Lower leg skin (tissue), 4 donors: ENCODE measurements around the gene C10orf67. TPM values are rescaled to one million over a fixed set of nuclear protein-coding genes. Genes with fewer than 3 reads are reported as not detected.
"Not testable (repeated sequence)": the region's sequence is repeated elsewhere in the genome, so short reads cannot be mapped to it uniquely, and the experiment has no call there.

Experiments used
- DNase-seq, 2 donors: peaks; one replicate each; pipeline ENCODE4 v3.0.0-alpha.2; 2019; ENCODE audit warnings: low spot score in 2 of 2
- H3K4me3 ChIP-seq: fragments of 200-600 bp; sonication (generic); 2 replicates; pipeline ENCODE4 v1.5.1; 2017; ENCODE audit warnings: mild to moderate bottlenecking, low read depth; ENCODE audit not compliant: poor library complexity, severe bottlenecking
- CTCF ChIP-seq, 3 donors: fragments of 450-650 bp; IDR thresholded peaks; one replicate each; pipeline ENCODE4 v1.5.1; 2016; ENCODE audit warnings: antibody characterized with exemption in 3 of 3, mild to moderate bottlenecking in 3 of 3, moderate library complexity in 2 of 3
- POLR2A ChIP-seq, 2 donors: fragments of 450-650 bp; IDR thresholded peaks; one replicate each; pipeline ENCODE4 v1.6.1; 2016 to 2017; ENCODE audit warnings: antibody characterized with exemption in 2 of 2, mild to moderate bottlenecking in 1 of 2, moderate library complexity in 1 of 2
- WGBS, 2 donors: methylation state at CpG; one replicate each; pipeline ENCODE4 v1.1.5; 2018; 5-methylcytosine and 5-hydroxymethylcytosine counted together
- intact Hi-C: fragments of 100-400 bp; cut with DNase I; formaldehyde crosslinking; loops from one replicate; pipeline ENCODE4 v1.15.0; 2023; ENCODE audit warnings: low total_unique reads
- total RNA-seq, 4 donors: library from RNA; depleted of rRNA; stranded (reverse); fragments of >200 nt; gene quantifications; one replicate each; pipeline ENCODE4 v1.1.0, GENCODE V29; 2016

Gene C10orf67
- total RNA-seq, 4 donors from 2014 or later, result 0.30 to 1.3 (median 0.65) TPM

GRCh38 chr10:23281044-23281433, 63.6 kb downstream of the C10orf67 start:
- intact Hi-C loops, result no loop called here
- WGBS, 2 donors, result 26 to 35% methylated on average over 6 of the region's 6 CpGs
- TF ChIP-seq POLR2A (IDR thresholded peaks at IDR 0.05) (no peak), CTCF (IDR thresholded peaks at IDR 0.05) (no peak)
- no peak overlapping the region for H3K4me3 ChIP-seq
- DNase-seq, result no peak

- DNase-seq, result no peak
- no peak for TF ChIP-seq POLR2A (IDR thresholded peaks at IDR 0.05)
- H3K4me3 ChIP-seq, result no peak overlapping the region
- intact Hi-C loops, result no loop called here
- 37 to 39% methylated on average over 7 of the region's 7 CpGs for WGBS, 2 donors
Measured at GRCh38 chr10:23280419-23281043, 64.1 kb downstream of the C10orf67 start.

- WGBS, 2 donors, result 64 to 94% methylated on average over 2 of the region's 2 CpGs
- no peak for DNase-seq
- no peak overlapping the region for H3K4me3 ChIP-seq
- intact Hi-C loops, result no loop called here
- TF ChIP-seq POLR2A (IDR thresholded peaks at IDR 0.05) (no peak), CTCF (IDR thresholded peaks at IDR 0.05) (no peak)
Measured at GRCh38 chr10:23275355-23275754, 69.2 kb downstream of the C10orf67 start.

DNA sequence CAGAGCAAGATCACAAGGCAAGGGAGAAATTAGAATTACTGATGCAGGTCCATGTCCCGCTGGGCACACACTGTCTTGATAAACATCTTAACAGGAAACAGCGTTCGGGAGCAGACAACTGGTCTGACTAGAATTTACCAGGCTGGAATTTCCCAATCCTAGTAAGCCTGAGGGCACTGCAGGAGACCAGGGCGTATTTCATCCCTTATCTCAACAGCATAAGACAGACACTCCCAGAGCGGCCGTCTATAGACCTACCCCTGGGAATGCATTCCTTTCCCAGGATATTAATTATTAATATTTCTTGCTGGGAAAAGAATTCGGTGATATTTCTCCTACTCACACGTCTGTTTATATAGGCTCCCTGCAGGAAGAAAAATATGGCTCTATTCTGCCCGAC, 70.4 kb downstream of the C10orf67 start:
- intact Hi-C loops, DNase-seq, H3K4me3 ChIP-seq: not testable (repeated sequence)
- 71 to 74% methylated on average over 9 of the region's 9 CpGs for WGBS, 2 donors

DNA sequence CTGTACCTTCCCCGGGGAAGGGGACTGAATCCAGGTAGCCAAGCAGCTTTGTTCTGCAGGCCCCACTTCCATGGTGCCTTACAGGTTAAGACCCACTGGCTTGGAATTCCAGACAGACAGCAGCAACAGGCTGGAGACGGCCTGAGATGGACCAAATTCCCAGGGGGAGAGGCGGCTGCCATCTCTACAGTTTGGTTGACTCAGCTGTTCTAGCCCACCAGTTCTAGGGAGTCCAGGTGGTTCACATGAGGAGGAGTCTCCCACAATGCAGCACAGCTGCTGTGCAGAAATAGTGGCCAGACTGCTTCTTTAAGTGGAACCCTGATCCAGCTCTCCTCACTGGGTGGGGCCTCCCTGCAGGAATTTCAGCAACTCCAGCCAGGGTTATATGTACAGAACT, 74.1 kb downstream of the C10orf67 start:
- H3K4me3 ChIP-seq, result no peak overlapping the region
- intact Hi-C loops, result no loop called here
- no peak for DNase-seq
- TF ChIP-seq CTCF (IDR thresholded peaks at IDR 0.05), result no peak
- TF ChIP-seq POLR2A (IDR thresholded peaks at IDR 0.05), result no peak
- WGBS, 2 donors, result 42 to 83% methylated on average over 3 of the region's 3 CpGs

GRCh38 chr10:23263441-23264164, 81.0 kb downstream of the C10orf67 start:
- intact Hi-C loops, result no loop called here
- 66 to 71% methylated on average over 9 of the region's 9 CpGs for WGBS, 2 donors

More at GRCh38 chr10:23263441-23264164, 81.0 kb downstream of the C10orf67 start:
- no peak for DNase-seq
- TF ChIP-seq CTCF (IDR thresholded peaks at IDR 0.05) (no peak), POLR2A (IDR thresholded peaks at IDR 0.05) (no peak)
- no peak overlapping the region for H3K4me3 ChIP-seq
